ENCODE results near the gene ACP5. TPM values are rescaled to one million over a fixed set of nuclear protein-coding genes. Genes with fewer than 3 reads are reported as not detected.

ACP5 gene
- total and polyA plus RNA-seq, 2 of the 8 experiments (the other 6 are each of a cell fraction or from before 2014, with no cell fraction given), result 9.0 to 14.3 TPM

Other genes with a start within 250 kb of the ACP5 start
- 23.8 and 24.4 TPM in 2 replicates for gene RAB3D, start 238.0 kb downstream of the ACP5 start, total RNA-seq (2021; fragmentation: NEBNext Ultra II Directional; extraction: Animal tissue kit (Norgen Biotek cat#: 25700))
- gene RAB3D, start 238.0 kb downstream of the ACP5 start, polyA plus RNA-seq (2011; rRNA removed), result 17.8 and 23.3 TPM in 2 replicates
- gene TMEM205, start 231.4 kb downstream of the ACP5 start, total RNA-seq (2021; fragmentation: NEBNext Ultra II Directional; extraction: Animal tissue kit (Norgen Biotek cat#: 25700)), result 73.5 and 78.2 TPM in 2 replicates
- 423 and 441 TPM in 2 replicates for gene TMEM205, start 231.4 kb downstream of the ACP5 start, polyA plus RNA-seq (2011; rRNA removed)
- gene CCDC159, start 231.1 kb downstream of the ACP5 start, total RNA-seq (2021; fragmentation: NEBNext Ultra II Directional; extraction: Animal tissue kit (Norgen Biotek cat#: 25700)), result 4.0 and 5.5 TPM in 2 replicates
- gene CCDC159, start 231.1 kb downstream of the ACP5 start, polyA plus RNA-seq (2011; rRNA removed), result 5.4 and 7.1 TPM in 2 replicates
- 9.5 and 11.7 TPM in 2 replicates for gene PLPPR2, start 222.2 kb downstream of the ACP5 start, total RNA-seq (2021; fragmentation: NEBNext Ultra II Directional; extraction: Animal tissue kit (Norgen Biotek cat#: 25700))
- gene PLPPR2, start 222.2 kb downstream of the ACP5 start, polyA plus RNA-seq (2011; rRNA removed), result 7.2 and 14.9 TPM in 2 replicates
- gene SWSAP1, start 203.0 kb downstream of the ACP5 start, total RNA-seq (2021; fragmentation: NEBNext Ultra II Directional; extraction: Animal tissue kit (Norgen Biotek cat#: 25700)), result 3.1 and 3.2 TPM in 2 replicates
- 5.1 and 5.2 TPM in 2 replicates for gene SWSAP1, start 203.0 kb downstream of the ACP5 start, polyA plus RNA-seq (2011; rRNA removed)
- 13.1 and 13.9 TPM in 2 replicates for gene EPOR, start 193.3 kb downstream of the ACP5 start, total RNA-seq (2021; fragmentation: NEBNext Ultra II Directional; extraction: Animal tissue kit (Norgen Biotek cat#: 25700))
- gene EPOR, start 193.3 kb downstream of the ACP5 start, polyA plus RNA-seq (2011; rRNA removed), result 23.4 and 32.3 TPM in 2 replicates
- gene RGL3, start 158.3 kb downstream of the ACP5 start, total RNA-seq (2021; fragmentation: NEBNext Ultra II Directional; extraction: Animal tissue kit (Norgen Biotek cat#: 25700)), result 40.9 and 47.8 TPM in 2 replicates
- gene RGL3, start 158.3 kb downstream of the ACP5 start, polyA plus RNA-seq (2011; rRNA removed), result 36.9 and 78.7 TPM in 2 replicates
- gene ODAD3, start 142.5 kb downstream of the ACP5 start, total RNA-seq (2021; fragmentation: NEBNext Ultra II Directional; extraction: Animal tissue kit (Norgen Biotek cat#: 25700)), result 1.6 and 2.2 TPM in 2 replicates
- 2.1 and 4.4 TPM in 2 replicates for gene ODAD3, start 142.5 kb downstream of the ACP5 start, polyA plus RNA-seq (2011; rRNA removed)
- gene PRKCSH, start 142.0 kb downstream of the ACP5 start, total RNA-seq (2021; fragmentation: NEBNext Ultra II Directional; extraction: Animal tissue kit (Norgen Biotek cat#: 25700)), result 337 and 341 TPM in 2 replicates
- gene PRKCSH, start 142.0 kb downstream of the ACP5 start, polyA plus RNA-seq (2011; rRNA removed), result 97.2 and 267 TPM in 2 replicates
- 1.0 and 2.0 TPM in 2 replicates for gene ELAVL3, start 96.6 kb downstream of the ACP5 start, total RNA-seq (2021; fragmentation: NEBNext Ultra II Directional; extraction: Animal tissue kit (Norgen Biotek cat#: 25700))
- gene ELAVL3, start 96.6 kb downstream of the ACP5 start, polyA plus RNA-seq (2011; rRNA removed), result 0.80 and 1.2 TPM in 2 replicates
- 7.9 and 9.5 TPM in 2 replicates for gene ZNF653, start 71.8 kb downstream of the ACP5 start, total RNA-seq (2021; fragmentation: NEBNext Ultra II Directional; extraction: Animal tissue kit (Norgen Biotek cat#: 25700))
- gene ZNF653, start 71.8 kb downstream of the ACP5 start, polyA plus RNA-seq (2011; rRNA removed), result 7.0 and 13.0 TPM in 2 replicates
- gene ECSIT, start 48.5 kb downstream of the ACP5 start, total RNA-seq (2021; fragmentation: NEBNext Ultra II Directional; extraction: Animal tissue kit (Norgen Biotek cat#: 25700)), result 53.5 and 55.7 TPM in 2 replicates
- 74.1 and 118 TPM in 2 replicates for gene ECSIT, start 48.5 kb downstream of the ACP5 start, polyA plus RNA-seq (2011; rRNA removed)
- 29.8 and 32.4 TPM in 2 replicates for gene CNN1, start 38.8 kb downstream of the ACP5 start, total RNA-seq (2021; fragmentation: NEBNext Ultra II Directional; extraction: Animal tissue kit (Norgen Biotek cat#: 25700))
- gene CNN1, start 38.8 kb downstream of the ACP5 start, polyA plus RNA-seq (2011; rRNA removed), result 50.8 and 62.8 TPM in 2 replicates
- 84.2 and 88.4 TPM in 2 replicates for gene ELOF1, start 18.4 kb downstream of the ACP5 start, total RNA-seq (2021; fragmentation: NEBNext Ultra II Directional; extraction: Animal tissue kit (Norgen Biotek cat#: 25700))
- gene ELOF1, start 18.4 kb downstream of the ACP5 start, polyA plus RNA-seq (2011; rRNA removed), result 101 and 160 TPM in 2 replicates
- 13.7 and 15.8 TPM in 2 replicates for gene ZNF627, start 19.8 kb upstream of the ACP5 start, total RNA-seq (2021; fragmentation: NEBNext Ultra II Directional; extraction: Animal tissue kit (Norgen Biotek cat#: 25700))
- 5.4 and 7.2 TPM in 2 replicates for gene ZNF627, start 19.8 kb upstream of the ACP5 start, polyA plus RNA-seq (2011; rRNA removed)
- 2.4 and 2.9 TPM in 2 replicates for gene ZNF823, start 161.3 kb upstream of the ACP5 start, total RNA-seq (2021; fragmentation: NEBNext Ultra II Directional; extraction: Animal tissue kit (Norgen Biotek cat#: 25700))
- gene ZNF823, start 161.3 kb upstream of the ACP5 start, polyA plus RNA-seq (2011; rRNA removed), result 0.73 and 0.93 TPM in 2 replicates
- gene ZNF441, start 189.4 kb upstream of the ACP5 start, total RNA-seq (2021; fragmentation: NEBNext Ultra II Directional; extraction: Animal tissue kit (Norgen Biotek cat#: 25700)), result 0.23 and 0.48 TPM in 2 replicates
- gene ZNF441, start 189.4 kb upstream of the ACP5 start, polyA plus RNA-seq (2011; rRNA removed), result 0.09 and 0.22 TPM in 2 replicates
- 0.78 and 0.84 TPM in 2 replicates for gene ZNF491, start 220.9 kb upstream of the ACP5 start, total RNA-seq (2021; fragmentation: NEBNext Ultra II Directional; extraction: Animal tissue kit (Norgen Biotek cat#: 25700))
- 0.18 and 0.31 TPM in 2 replicates for gene ZNF491, start 220.9 kb upstream of the ACP5 start, polyA plus RNA-seq (2011; rRNA removed)
- gene ZNF440, start 236.6 kb upstream of the ACP5 start, total RNA-seq (2021; fragmentation: NEBNext Ultra II Directional; extraction: Animal tissue kit (Norgen Biotek cat#: 25700)), result 6.5 and 7.9 TPM in 2 replicates
- 0.63 and 0.77 TPM in 2 replicates for gene ZNF440, start 236.6 kb upstream of the ACP5 start, polyA plus RNA-seq (2011; rRNA removed)

All from H1 (cell line).